ENCODE results near the gene COL25A1.

GRCh38 chr4:108891896-108892590, 410.4 kb downstream of the COL25A1 start:
- TF ChIP-seq CTCF (IDR thresholded peaks at IDR 0.05; ENCODE audit: low read depth, low read length) (no peak), EZH2phosphoT487 (IDR thresholded peaks at IDR 0.05; ENCODE audit: low read depth) (no peak)
